K562 (cell line): ENCODE results near the gene MED15. TPM values are rescaled to one million over a fixed set of nuclear protein-coding genes. Genes with fewer than 3 reads are reported as not detected.

Source experiments
- FOXK2 ChIP-seq, 2 experiments: fragments of 450-650 bp; IDR thresholded peaks in 1 of 2; conservative IDR thresholded peaks in 1 of 2; 2 replicates each; pipeline ENCODE4 v1.6.1; 2016; ENCODE audit warnings: low read depth in 2 of 2, mild to moderate bottlenecking in 1 of 2
- MTA2 ChIP-seq: fragments of 450-650 bp; IDR thresholded peaks from 2 replicates; pipeline ENCODE4 v1.6.1; 2016; ENCODE audit warnings: low read depth
- SP2 ChIP-seq: IDR thresholded peaks from 2 replicates; pipeline ENCODE4 v1.6.1; 2011; ENCODE audit warnings: mild to moderate bottlenecking, low read depth, low read length, moderate library complexity; ENCODE audit not compliant: poor library complexity, severe bottlenecking; ENCODE audit errors: extremely low read depth
- polyA plus RNA-seq, 8 experiments: library from polyadenylated mRNA; depleted of rRNA in 4 of 8; stranded (reverse) in 5 of 8; unstranded in 3 of 8; fragments of >200 nt; fragmentation: Nextera tagmentation in 2 of 8; fragmentation: Illumina TruSeq in 1 of 8; extraction: Ambion mirVana in 2 of 8; extraction: Trizol in 1 of 8; gene quantifications; 2 replicates each; pipeline versions ENCODE4 v1.2.1 to v1.2.3, GENCODE V29; 2011 to 2014; ENCODE audit warnings: inconsistent platforms in 1 of 8, missing spikeins in 1 of 8
- total RNA-seq, 7 experiments: library from RNA; depleted of rRNA in 6 of 7; stranded (reverse); fragments of >200 nt in 6 of 7; fragmentation: Illumina TruSeq in 2 of 7; extraction: Trizol in 2 of 7; gene quantifications; 2 replicates each; pipeline versions ENCODE4 v1.2.1 to v1.2.3, GENCODE V29; 2011 to 2021; ENCODE audit warnings: low replicate concordance in 1 of 7
- TF ChIP-seq, protein P1 (sequence below): fragments of 450-650 bp; IDR thresholded peaks from 2 replicates; pipeline ENCODE4 v1.6.1; 2016; ENCODE audit warnings: missing biosample characterization, missing genetic modification characterization
- TF ChIP-seq, protein P2 (sequence below): fragments of 200-600 bp; sonication (generic); IDR thresholded peaks from one replicate; pipeline ENCODE4 v1.6.1; 2012; ENCODE audit warnings: mild to moderate bottlenecking, low read depth, low read length, inconsistent platforms
- TF ChIP-seq, protein P3 (sequence below): sonication (generic); formaldehyde crosslinking; IDR thresholded peaks from 2 replicates; pipeline ENCODE4 v1.8.0; 2022; ENCODE audit warnings: mild to moderate bottlenecking, missing genetic modification reagents
- TF ChIP-seq, protein P4 (sequence below), 2 experiments: fragments of 200-800 bp in 1 of 2; sonication (Bioruptor generic) in 1 of 2; sonication (generic) in 1 of 2; formaldehyde crosslinking in 1 of 2; IDR thresholded peaks in 1 of 2; conservative IDR thresholded peaks in 1 of 2; 2 replicates each; pipeline versions ENCODE4 v1.5.0 to v1.6.1; 2016 to 2020; ENCODE audit warnings: missing compliant biosample characterization in 1 of 2, missing genetic modification characterization in 1 of 2, missing genetic modification reagents in 1 of 2
- TF ChIP-seq, protein P5 (sequence below): fragments of 450-650 bp; IDR thresholded peaks from 2 replicates; pipeline ENCODE4 v1.6.1; 2017; ENCODE audit warnings: mild to moderate bottlenecking, moderate library complexity

The MED15 gene
- total and polyA plus RNA-seq, 9 of the 15 experiments (the other 6 are each of a cell fraction or from before 2014, with no cell fraction given) = 4.0 to 271 (median 60.1) TPM

DNA sequence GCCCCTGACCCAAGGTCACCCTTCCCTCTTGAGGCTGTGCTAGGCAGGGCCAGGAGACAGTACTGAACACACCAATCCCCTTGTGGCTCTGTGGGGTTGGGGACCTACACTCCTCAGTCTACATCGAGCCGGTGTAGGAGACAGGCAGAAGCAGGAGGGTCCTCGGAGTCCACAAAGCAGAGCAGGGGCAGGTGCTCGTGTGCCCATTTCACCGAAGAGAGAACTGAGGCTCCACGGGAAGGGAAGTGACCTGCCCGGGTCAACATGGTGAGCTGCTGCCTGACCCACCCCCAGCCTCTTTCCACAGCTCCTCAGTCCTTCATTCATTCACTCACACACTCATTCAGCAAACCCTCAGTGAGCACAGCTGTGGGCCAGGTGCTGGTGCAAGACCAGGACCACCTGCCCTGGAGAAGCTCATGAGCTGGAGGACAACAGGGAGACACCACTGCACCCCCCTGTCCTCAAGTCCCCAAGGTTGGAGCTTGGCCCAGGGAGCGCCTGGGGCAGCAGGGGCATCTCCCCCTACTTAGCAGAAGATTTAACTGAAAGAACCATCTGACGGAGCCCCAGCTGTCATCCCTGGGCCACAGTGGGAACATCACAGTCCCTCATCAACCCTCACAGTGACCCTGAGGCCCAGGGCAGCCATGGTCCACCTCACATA is 127.3 kb downstream of the MED15 start (continued):
- TF ChIP-seq, protein P1, sequence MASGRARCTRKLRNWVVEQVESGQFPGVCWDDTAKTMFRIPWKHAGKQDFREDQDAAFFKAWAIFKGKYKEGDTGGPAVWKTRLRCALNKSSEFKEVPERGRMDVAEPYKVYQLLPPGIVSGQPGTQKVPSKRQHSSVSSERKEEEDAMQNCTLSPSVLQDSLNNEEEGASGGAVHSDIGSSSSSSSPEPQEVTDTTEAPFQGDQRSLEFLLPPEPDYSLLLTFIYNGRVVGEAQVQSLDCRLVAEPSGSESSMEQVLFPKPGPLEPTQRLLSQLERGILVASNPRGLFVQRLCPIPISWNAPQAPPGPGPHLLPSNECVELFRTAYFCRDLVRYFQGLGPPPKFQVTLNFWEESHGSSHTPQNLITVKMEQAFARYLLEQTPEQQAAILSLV (tag) = no peak
- TF ChIP-seq, protein P2, sequence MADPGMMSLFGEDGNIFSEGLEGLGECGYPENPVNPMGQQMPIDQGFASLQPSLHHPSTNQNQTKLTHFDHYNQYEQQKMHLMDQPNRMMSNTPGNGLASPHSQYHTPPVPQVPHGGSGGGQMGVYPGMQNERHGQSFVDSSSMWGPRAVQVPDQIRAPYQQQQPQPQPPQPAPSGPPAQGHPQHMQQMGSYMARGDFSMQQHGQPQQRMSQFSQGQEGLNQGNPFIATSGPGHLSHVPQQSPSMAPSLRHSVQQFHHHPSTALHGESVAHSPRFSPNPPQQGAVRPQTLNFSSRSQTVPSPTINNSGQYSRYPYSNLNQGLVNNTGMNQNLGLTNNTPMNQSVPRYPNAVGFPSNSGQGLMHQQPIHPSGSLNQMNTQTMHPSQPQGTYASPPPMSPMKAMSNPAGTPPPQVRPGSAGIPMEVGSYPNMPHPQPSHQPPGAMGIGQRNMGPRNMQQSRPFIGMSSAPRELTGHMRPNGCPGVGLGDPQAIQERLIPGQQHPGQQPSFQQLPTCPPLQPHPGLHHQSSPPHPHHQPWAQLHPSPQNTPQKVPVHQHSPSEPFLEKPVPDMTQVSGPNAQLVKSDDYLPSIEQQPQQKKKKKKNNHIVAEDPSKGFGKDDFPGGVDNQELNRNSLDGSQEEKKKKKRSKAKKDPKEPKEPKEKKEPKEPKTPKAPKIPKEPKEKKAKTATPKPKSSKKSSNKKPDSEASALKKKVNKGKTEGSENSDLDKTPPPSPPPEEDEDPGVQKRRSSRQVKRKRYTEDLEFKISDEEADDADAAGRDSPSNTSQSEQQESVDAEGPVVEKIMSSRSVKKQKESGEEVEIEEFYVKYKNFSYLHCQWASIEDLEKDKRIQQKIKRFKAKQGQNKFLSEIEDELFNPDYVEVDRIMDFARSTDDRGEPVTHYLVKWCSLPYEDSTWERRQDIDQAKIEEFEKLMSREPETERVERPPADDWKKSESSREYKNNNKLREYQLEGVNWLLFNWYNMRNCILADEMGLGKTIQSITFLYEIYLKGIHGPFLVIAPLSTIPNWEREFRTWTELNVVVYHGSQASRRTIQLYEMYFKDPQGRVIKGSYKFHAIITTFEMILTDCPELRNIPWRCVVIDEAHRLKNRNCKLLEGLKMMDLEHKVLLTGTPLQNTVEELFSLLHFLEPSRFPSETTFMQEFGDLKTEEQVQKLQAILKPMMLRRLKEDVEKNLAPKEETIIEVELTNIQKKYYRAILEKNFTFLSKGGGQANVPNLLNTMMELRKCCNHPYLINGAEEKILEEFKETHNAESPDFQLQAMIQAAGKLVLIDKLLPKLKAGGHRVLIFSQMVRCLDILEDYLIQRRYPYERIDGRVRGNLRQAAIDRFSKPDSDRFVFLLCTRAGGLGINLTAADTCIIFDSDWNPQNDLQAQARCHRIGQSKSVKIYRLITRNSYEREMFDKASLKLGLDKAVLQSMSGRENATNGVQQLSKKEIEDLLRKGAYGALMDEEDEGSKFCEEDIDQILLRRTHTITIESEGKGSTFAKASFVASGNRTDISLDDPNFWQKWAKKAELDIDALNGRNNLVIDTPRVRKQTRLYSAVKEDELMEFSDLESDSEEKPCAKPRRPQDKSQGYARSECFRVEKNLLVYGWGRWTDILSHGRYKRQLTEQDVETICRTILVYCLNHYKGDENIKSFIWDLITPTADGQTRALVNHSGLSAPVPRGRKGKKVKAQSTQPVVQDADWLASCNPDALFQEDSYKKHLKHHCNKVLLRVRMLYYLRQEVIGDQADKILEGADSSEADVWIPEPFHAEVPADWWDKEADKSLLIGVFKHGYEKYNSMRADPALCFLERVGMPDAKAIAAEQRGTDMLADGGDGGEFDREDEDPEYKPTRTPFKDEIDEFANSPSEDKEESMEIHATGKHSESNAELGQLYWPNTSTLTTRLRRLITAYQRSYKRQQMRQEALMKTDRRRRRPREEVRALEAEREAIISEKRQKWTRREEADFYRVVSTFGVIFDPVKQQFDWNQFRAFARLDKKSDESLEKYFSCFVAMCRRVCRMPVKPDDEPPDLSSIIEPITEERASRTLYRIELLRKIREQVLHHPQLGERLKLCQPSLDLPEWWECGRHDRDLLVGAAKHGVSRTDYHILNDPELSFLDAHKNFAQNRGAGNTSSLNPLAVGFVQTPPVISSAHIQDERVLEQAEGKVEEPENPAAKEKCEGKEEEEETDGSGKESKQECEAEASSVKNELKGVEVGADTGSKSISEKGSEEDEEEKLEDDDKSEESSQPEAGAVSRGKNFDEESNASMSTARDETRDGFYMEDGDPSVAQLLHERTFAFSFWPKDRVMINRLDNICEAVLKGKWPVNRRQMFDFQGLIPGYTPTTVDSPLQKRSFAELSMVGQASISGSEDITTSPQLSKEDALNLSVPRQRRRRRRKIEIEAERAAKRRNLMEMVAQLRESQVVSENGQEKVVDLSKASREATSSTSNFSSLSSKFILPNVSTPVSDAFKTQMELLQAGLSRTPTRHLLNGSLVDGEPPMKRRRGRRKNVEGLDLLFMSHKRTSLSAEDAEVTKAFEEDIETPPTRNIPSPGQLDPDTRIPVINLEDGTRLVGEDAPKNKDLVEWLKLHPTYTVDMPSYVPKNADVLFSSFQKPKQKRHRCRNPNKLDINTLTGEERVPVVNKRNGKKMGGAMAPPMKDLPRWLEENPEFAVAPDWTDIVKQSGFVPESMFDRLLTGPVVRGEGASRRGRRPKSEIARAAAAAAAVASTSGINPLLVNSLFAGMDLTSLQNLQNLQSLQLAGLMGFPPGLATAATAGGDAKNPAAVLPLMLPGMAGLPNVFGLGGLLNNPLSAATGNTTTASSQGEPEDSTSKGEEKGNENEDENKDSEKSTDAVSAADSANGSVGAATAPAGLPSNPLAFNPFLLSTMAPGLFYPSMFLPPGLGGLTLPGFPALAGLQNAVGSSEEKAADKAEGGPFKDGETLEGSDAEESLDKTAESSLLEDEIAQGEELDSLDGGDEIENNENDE = no peak
- no peak for TF ChIP-seq FOXK2 (conservative IDR thresholded peaks at IDR 0.05 in 1 of 2, IDR thresholded peaks at IDR 0.05 in 1 of 2; ENCODE audit: low read depth in 2 of 2)
- TF ChIP-seq, protein P3, sequence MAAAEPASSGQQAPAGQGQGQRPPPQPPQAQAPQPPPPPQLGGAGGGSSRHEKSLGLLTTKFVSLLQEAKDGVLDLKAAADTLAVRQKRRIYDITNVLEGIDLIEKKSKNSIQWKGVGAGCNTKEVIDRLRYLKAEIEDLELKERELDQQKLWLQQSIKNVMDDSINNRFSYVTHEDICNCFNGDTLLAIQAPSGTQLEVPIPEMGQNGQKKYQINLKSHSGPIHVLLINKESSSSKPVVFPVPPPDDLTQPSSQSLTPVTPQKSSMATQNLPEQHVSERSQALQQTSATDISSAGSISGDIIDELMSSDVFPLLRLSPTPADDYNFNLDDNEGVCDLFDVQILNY = peak; percentile 55; the same call in 1 of the 2 replicates
- TF ChIP-seq, protein P4, sequence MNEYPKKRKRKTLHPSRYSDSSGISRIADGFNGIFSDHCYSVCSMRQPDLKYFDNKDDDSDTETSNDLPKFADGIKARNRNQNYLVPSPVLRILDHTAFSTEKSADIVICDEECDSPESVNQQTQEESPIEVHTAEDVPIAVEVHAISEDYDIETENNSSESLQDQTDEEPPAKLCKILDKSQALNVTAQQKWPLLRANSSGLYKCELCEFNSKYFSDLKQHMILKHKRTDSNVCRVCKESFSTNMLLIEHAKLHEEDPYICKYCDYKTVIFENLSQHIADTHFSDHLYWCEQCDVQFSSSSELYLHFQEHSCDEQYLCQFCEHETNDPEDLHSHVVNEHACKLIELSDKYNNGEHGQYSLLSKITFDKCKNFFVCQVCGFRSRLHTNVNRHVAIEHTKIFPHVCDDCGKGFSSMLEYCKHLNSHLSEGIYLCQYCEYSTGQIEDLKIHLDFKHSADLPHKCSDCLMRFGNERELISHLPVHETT (CRISPR knock-in tag; conservative IDR thresholded peaks at IDR 0.05 in 1 of 2, IDR thresholded peaks at IDR 0.05 in 1 of 2) = 0 out of 4 replicates have a peak, but pooled peaks of 1 of the 2 experiments have one; percentile 31
- no peak for TF ChIP-seq MTA2
- TF ChIP-seq, protein P5, sequence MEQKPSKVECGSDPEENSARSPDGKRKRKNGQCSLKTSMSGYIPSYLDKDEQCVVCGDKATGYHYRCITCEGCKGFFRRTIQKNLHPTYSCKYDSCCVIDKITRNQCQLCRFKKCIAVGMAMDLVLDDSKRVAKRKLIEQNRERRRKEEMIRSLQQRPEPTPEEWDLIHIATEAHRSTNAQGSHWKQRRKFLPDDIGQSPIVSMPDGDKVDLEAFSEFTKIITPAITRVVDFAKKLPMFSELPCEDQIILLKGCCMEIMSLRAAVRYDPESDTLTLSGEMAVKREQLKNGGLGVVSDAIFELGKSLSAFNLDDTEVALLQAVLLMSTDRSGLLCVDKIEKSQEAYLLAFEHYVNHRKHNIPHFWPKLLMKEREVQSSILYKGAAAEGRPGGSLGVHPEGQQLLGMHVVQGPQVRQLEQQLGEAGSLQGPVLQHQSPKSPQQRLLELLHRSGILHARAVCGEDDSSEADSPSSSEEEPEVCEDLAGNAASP = no peak
- TF ChIP-seq SP2 = no peak
